Hepatocyte (in vitro differentiated cells): Measurements from ENCODE around the gene ALG3. TPM values are rescaled to one million over a fixed set of nuclear protein-coding genes. Genes with fewer than 3 reads are reported as not detected.

ENCODE experiments used
- DNase-seq: peaks from one replicate; pipeline ENCODE4 v3.0.0-alpha.2; 2016; ENCODE audit warnings: low spot score
- H2AFZ ChIP-seq: fragments of 200-600 bp; sonication (generic); 2 replicates; pipeline ENCODE4 v1.6.0; 2016; ENCODE audit warnings: antibody characterized with exemption, mild to moderate bottlenecking
- H3K27ac ChIP-seq: fragments of 200-600 bp; sonication (generic); 2 replicates; pipeline ENCODE4 v1.5.1; 2016; ENCODE audit warnings: mild to moderate bottlenecking
- H3K27me3 ChIP-seq: fragments of 200-600 bp; sonication (generic); 2 replicates; pipeline ENCODE4 v1.6.1; 2016
- H3K36me3 ChIP-seq: fragments of 200-600 bp; sonication (generic); replicated peaks from 2 replicates; pipeline ENCODE4 v1.5.1; 2016; ENCODE audit warnings: low read depth; ENCODE audit not compliant: insufficient read depth
- H3K4me1 ChIP-seq: fragments of 200-600 bp; sonication (generic); 2 replicates; pipeline ENCODE4 v1.5.1; 2016; ENCODE audit warnings: mild to moderate bottlenecking, moderate library complexity; ENCODE audit not compliant: insufficient read depth
- H3K4me2 ChIP-seq: fragments of 200-600 bp; sonication (generic); 2 replicates; pipeline ENCODE4 v1.6.0; 2016
- H3K4me3 ChIP-seq: fragments of 200-600 bp; sonication (generic); 2 replicates; pipeline ENCODE4 v1.5.1; 2016; ENCODE audit warnings: mild to moderate bottlenecking
- H3K79me2 ChIP-seq: fragments of 200-600 bp; sonication (generic); 2 replicates; pipeline ENCODE4 v1.6.0; 2017; ENCODE audit warnings: mild to moderate bottlenecking
- H3K9me2 ChIP-seq: fragments of 200-600 bp; sonication (generic); replicated peaks from 2 replicates; pipeline ENCODE4 v1.6.0; 2017; ENCODE audit warnings: mild to moderate bottlenecking; ENCODE audit not compliant: insufficient read depth
- H3K9me3 ChIP-seq: fragments of 200-600 bp; sonication (generic); 2 replicates; pipeline ENCODE4 v1.5.1; 2016; ENCODE audit warnings: low read depth, mild to moderate bottlenecking
- H4K20me1 ChIP-seq: fragments of 200-600 bp; sonication (generic); 2 replicates; pipeline ENCODE4 v1.6.0; 2016; ENCODE audit warnings: mild to moderate bottlenecking; ENCODE audit not compliant: insufficient read depth, poor library complexity, severe bottlenecking
- CTCF ChIP-seq: fragments of 200-600 bp; sonication (generic); IDR thresholded peaks from 2 replicates; pipeline ENCODE4 v1.5.1; 2016; ENCODE audit warnings: antibody characterized with exemption, mild to moderate bottlenecking; ENCODE audit not compliant: poor library complexity
- EZH2 ChIP-seq: fragments of 200-600 bp; sonication (generic); IDR thresholded peaks from 2 replicates; pipeline ENCODE4 v1.6.1; 2016; ENCODE audit warnings: antibody characterized with exemption, mild to moderate bottlenecking, borderline replicate concordance
- EZH2phosphoT487 ChIP-seq: fragments of 200-600 bp; sonication (generic); IDR thresholded peaks from one replicate; pipeline ENCODE4 v1.6.1; 2018; ENCODE audit warnings: antibody characterized with exemption, mild to moderate bottlenecking, low read depth, moderate library complexity; ENCODE audit not compliant: unreplicated experiment, severe bottlenecking
- WGBS: methylation state at CpG from one replicate; pipeline ENCODE4 v1.1.6; 2016; ENCODE audit warnings: low lambda C conversion rate; ENCODE audit errors: missing lambda C conversion rate; 5-methylcytosine and 5-hydroxymethylcytosine counted together
- polyA plus RNA-seq: library from polyadenylated mRNA; unstranded; fragments of >200 nt; fragmentation: Nextera tagmentation; extraction: Ambion mirVana; gene quantifications from 2 replicates; pipeline ENCODE4 v1.2.1, GENCODE V29; 2016
- total RNA-seq: library from RNA; depleted of rRNA; stranded (reverse); fragments of >200 nt; gene quantifications from 2 replicates; pipeline ENCODE4 v1.2.3, GENCODE V29; 2014

ALG3 gene
- total and polyA plus RNA-seq, 2 experiments from 2014 or later: 52.3 to 122 TPM

DNA sequence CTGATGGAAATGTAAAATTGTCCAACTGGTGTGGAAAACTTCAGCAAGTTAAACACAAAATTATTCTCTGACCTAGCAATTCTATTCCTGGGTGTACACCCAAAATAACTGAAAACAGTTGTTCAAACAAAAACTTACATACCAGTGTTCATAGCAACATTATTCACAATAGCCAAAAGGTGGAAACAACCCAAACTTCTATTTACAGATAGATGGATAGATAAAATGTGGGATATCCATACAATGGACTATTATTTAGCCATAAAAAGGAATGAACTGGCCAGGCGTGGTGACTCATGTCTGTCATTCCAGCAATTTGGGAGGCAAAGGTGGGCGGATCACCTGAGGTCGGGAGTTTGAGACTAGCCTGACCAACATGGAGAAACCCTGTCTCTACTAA, 26.2 kb downstream of the ALG3 start:
- no peak overlapping the region for H3K27ac ChIP-seq
- H3K36me3 ChIP-seq: no peaks in the 10 kb centered on the region
- H2AFZ ChIP-seq: no peak overlapping the region
- no peak overlapping the region for H3K4me3 ChIP-seq
- no peaks in the 10 kb centered on the region for H4K20me1 ChIP-seq
- H3K79me2 ChIP-seq: no peaks in the 10 kb centered on the region
- no peak for DNase-seq
- H3K4me1 ChIP-seq: no peaks in the 10 kb centered on the region
- TF ChIP-seq EZH2 (no peak), EZH2phosphoT487 (no peak), CTCF (no peak)
- WGBS: 75% methylated on average over 3 of the region's 3 CpGs
- H3K9me2 ChIP-seq: no peaks in the 10 kb centered on the region
- H3K27me3 ChIP-seq: peaks cover 16% of the 10 kb centered on the region
- H3K9me3 ChIP-seq: no peaks in the 10 kb centered on the region
- no peak overlapping the region for H3K4me2 ChIP-seq

DNA sequence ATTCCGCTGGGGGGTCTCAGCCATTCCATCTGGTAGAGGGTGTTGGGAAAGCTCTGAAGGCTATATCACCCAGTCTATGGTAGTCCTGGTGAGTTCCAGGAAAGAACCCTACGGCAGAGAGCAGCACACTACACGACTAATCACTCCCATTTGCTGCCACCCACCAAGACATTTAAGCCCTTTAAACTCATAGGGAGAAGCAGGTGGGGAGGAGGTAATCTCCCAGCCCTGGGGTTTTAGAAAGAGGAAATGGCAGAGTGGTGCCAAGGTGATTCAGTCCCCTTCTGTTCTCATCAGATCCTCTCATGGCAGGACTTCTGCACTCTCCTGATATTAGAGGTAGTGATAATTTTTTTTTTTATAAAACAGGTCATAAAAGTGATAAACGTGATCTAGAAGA, 29.9 kb downstream of the ALG3 start:
- H3K4me1 ChIP-seq: no peaks in the 10 kb centered on the region
- H3K27ac ChIP-seq: no peak overlapping the region
- no peak for DNase-seq
- no peak overlapping the region for H3K4me2 ChIP-seq
- H3K9me3 ChIP-seq: no peaks in the 10 kb centered on the region
- TF ChIP-seq CTCF (no peak), EZH2phosphoT487 (no peak), EZH2 (no peak)
- no peak overlapping the region for H3K4me3 ChIP-seq
- H3K36me3 ChIP-seq: no peaks in the 10 kb centered on the region
- H3K27me3 ChIP-seq: no peaks in the 10 kb centered on the region
- no peak overlapping the region for H2AFZ ChIP-seq
- 60% methylated on average over 4 of the region's 4 CpGs for WGBS
- no peaks in the 10 kb centered on the region for H3K9me2 ChIP-seq
- H3K79me2 ChIP-seq: no peaks in the 10 kb centered on the region
- no peaks in the 10 kb centered on the region for H4K20me1 ChIP-seq

DNA sequence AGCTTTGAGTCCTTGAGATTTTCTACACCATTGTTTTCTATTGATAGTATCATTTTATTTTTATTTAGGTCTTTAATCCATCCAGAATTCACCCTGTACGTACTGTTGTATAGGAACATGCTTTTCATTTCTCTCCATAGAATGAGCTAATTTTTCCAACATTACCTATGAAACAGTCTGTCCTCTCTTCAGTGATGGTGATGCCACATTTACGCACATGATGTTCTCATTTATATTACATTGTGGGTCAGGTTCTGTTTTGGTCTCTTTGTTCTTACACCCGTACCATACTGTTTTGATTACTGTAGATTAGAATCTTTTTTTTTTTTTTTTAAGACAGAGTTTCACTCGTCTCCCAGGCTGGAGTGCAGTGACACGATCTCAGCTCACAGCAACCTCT, 37.0 kb downstream of the ALG3 start:
- WGBS: 72% methylated on average over 5 of the region's 5 CpGs
- Histone ChIP-seq H3K4me1 (no peaks in the 10 kb centered on the region), H3K4me3 (no peak overlapping the region), H3K27me3 (no peaks in the 10 kb centered on the region), H3K79me2 (no peaks in the 10 kb centered on the region), H3K9me2 (no peaks in the 10 kb centered on the region), H4K20me1 (no peaks in the 10 kb centered on the region), H3K9me3 (no peaks in the 10 kb centered on the region), H3K36me3 (no peaks in the 10 kb centered on the region), H3K4me2 (no peak overlapping the region), H2AFZ (no peak overlapping the region), H3K27ac (no peak overlapping the region)
- no peak for TF ChIP-seq EZH2phosphoT487
- no peak for TF ChIP-seq CTCF
- no peak for TF ChIP-seq EZH2
- DNase-seq: no peak

GRCh38 chr3:184211297-184211696, 37.5 kb downstream of the ALG3 start:
- Histone ChIP-seq H3K4me1 (no peaks in the 10 kb centered on the region), H2AFZ (no peak overlapping the region), H4K20me1 (no peaks in the 10 kb centered on the region), H3K4me3 (no peak overlapping the region), H3K27me3 (no peaks in the 10 kb centered on the region), H3K4me2 (no peak overlapping the region), H3K9me3 (no peaks in the 10 kb centered on the region), H3K36me3 (no peaks in the 10 kb centered on the region), H3K9me2 (no peaks in the 10 kb centered on the region), H3K79me2 (no peaks in the 10 kb centered on the region), H3K27ac (no peak overlapping the region)
- TF ChIP-seq EZH2 (no peak), EZH2phosphoT487 (no peak), CTCF (no peak)
- DNase-seq: no peak
- WGBS: 84% methylated on average over 5 of the region's 5 CpGs
